T47D (cell line): ENCODE measurements around the gene ZDHHC5.
"Not testable (repeated sequence)": the region's sequence is repeated elsewhere in the genome, so short reads cannot be mapped to it uniquely, and the experiment has no call there.

Source experiments
- DNase-seq, 2 experiments: peaks; one replicate each; pipeline versions ENCODE4 v3.0.0 to v3.0.0-alpha.2; 2011 to 2012; ENCODE audit warnings: low read depth in 1 of 2, low spot score in 1 of 2
- JUND ChIP-seq: IDR thresholded peaks from 2 replicates; pipeline ENCODE4 v1.6.1; 2012; ENCODE audit warnings: low read depth
- in situ Hi-C: cut with HindIII; loops from 2 replicates; pipeline ENCODE4 v1.10.0; 2016; ENCODE audit warnings: low sequenced_read_pairs, low pct_unique_long_range_greater_than_20kb

Gene ZDHHC5

GRCh38 chr11:57647372-57647771 lies 20.5 kb upstream of the ZDHHC5 start:
- in situ Hi-C loops: no loop called here
- TF ChIP-seq JUND: no peak
- no peak for DNase-seq

DNA sequence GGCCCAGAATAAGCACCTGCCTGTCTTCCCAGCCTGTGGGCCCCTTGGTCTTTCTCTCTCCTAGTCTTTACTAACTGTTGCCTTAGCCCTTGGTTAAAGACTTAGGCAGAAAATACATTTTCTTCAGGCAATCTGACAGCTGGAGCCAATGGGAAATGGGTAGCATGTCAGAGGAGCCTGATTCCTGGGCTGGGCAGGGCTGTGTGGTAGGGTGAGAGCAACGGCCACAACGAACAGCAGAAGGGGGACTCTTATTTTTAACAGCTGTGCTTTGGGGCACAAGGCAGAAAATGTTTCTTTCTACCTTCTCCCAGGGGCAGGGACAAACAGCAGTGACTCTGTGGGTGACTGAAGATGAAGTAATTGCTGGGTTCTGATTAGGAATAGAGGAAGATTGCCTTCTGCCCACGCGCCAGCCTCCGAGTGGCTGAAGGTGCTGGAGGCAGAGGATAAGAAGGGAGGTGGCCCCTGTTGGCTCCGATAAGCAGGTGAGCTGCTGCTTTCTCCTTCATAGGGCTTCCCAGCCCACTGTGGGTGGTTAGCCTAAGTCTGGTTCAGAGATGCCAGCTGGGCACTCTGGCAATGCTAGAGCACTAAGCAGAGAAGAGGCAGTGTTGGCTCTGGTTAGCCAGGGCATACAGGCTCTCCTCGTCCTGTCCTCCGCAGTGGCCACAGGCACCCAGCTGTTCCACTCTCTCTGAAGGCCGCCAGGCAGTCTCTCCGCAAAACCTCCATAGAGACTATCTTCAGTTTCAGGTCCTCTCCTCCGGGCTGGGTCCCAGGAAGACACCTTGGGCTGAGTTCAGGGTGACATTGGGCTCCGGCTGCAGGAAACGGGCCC lies 19.7 kb upstream of the ZDHHC5 start:
- DNase-seq: peak in 1 of 2 experiments; percentile 55
- in situ Hi-C loops: no loop called here
- no peak for TF ChIP-seq JUND

DNA sequence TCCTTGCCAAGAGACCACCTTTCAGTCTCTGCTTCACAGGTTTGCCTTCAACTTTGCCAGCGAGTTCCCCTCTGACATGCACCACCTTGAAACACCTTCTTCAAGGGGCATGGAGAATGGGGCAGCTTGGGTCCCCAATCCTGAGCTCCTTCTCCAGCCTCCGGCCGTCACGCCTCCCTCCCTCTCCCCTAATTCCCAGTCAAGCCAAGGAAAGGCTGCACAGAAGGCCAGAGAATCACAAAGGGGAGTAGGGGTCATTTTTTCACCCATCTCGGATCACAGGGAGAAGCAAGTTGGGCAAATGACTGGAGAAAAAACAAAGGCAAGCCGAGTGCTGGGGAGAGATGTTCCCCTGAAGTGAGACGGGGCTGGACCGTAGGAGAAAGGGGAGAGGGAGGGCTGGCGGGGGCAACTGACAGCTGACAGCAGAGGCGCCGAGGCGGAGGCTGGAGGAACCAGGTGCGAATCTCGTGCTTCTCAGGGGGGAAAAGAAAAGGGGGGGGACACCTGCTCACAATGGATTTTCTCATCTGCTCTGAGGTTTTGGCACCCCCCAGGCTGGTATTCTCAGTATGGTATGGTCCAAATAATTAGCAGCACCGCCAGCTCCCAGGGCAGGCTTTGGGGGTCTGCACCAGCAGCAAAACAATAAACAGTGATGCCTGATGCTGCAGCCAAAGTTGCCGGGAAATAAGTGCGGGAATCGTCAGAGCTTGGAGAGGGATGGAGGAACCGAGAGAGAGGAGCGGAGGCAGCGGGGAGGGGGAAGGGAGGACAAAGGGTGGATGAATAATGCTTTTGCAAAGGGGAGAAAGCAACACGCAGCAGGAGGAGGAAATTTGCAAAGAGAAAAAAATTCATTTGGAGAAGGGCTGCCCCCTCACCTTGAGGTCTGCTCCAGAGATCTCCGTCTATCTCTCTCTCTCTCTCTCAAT lies 18.8 kb upstream of the ZDHHC5 start:
- TF ChIP-seq JUND: no peak
- in situ Hi-C loops: no loop called here
- no peak for DNase-seq

GRCh38 chr11:57649826-57650738 lies 17.8 kb upstream of the ZDHHC5 start, which contains the start of gene YPEL4:
TSS of gene YPEL4 (minus strand) at chr11:57649912. CDS start at chr11:57647107, 2,805 bp downstream.
- TF ChIP-seq JUND: 0 out of 2 replicates have a peak, but pooled peaks have one; percentile 16
- peak; percentile 47 to 77 for DNase-seq
- in situ Hi-C loops: no loop called here

DNA sequence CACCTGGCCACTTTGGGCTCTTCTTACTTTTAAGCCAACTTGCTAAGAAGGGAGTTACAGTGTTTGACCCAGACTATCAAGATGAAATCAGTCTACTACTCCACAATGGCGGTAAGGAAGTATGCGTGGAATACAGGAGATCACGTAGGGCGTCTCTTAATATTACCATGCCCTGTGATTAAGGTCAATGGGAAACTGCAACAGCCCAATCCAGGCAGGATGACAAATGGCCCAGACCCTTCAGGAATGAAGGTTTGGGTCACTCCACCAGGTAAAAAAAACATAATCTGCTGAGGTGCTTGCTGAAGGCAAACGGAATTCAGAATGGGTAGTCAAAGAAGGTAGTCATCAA lies 17.2 kb upstream of the ZDHHC5 start:
- no peak for TF ChIP-seq JUND
- in situ Hi-C loops: no loop called here
- no peak for DNase-seq

- DNase-seq: no peak
- TF ChIP-seq JUND: no peak
- in situ Hi-C loops: no loop called here
These were observed 16.5 kb upstream of the ZDHHC5 start for GRCh38 chr11:57651408-57651807.

- in situ Hi-C loops: not testable (repeated sequence)
These were observed 15.7 kb upstream of the ZDHHC5 start for GRCh38 chr11:57652230-57652629.

GRCh38 chr11:57652662-57653061 lies 15.3 kb upstream of the ZDHHC5 start:
- no peak for TF ChIP-seq JUND
- in situ Hi-C loops: no loop called here
- no peak for DNase-seq

More at GRCh38 chr11:57652230-57652629, 15.7 kb upstream of the ZDHHC5 start:
- not testable (repeated sequence) for DNase-seq

DNA sequence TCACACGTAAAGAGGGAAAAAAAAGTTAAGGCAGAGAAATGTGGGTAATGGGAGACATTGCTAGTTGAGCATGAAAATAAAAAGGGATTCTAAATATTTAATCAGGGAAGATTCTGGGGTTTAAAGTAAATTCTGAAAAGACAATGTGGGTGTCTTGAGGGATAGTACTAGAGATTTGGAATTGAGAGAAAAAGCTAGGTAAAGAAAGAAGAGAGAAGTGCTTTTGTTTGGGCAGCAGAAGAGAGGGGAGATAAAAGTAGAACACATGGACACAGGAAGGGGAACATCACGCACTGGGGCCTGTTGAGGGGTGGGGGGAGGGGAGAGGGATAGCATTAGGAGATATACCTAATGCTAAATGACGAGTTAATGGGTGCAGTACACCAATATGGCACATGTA lies 14.8 kb upstream of the ZDHHC5 start:
- in situ Hi-C loops: no loop called here
- no peak for DNase-seq

GRCh38 chr11:57656885-57657193 lies 11.1 kb upstream of the ZDHHC5 start:
- in situ Hi-C loops: no loop called here
- no peak for DNase-seq
- no peak for TF ChIP-seq JUND

More for the DNA sequence above, 14.8 kb upstream of the ZDHHC5 start:
- TF ChIP-seq JUND: no peak

- in situ Hi-C loops: no loop called here
- DNase-seq: peak; percentile 78 to 100
- TF ChIP-seq JUND: no peak
These were observed 10.5 kb upstream of the ZDHHC5 start, which contains the start of gene CLP1 for GRCh38 chr11:57657194-57658022. TSS of gene CLP1 (plus strand) at chr11:57657762. CDS start at chr11:57659477, 1,715 bp downstream.
